GM18502 (cell line): ENCODE measurements around the gene NDUFA1.
"Not testable (repeated sequence)": the region's sequence is repeated elsewhere in the genome, so short reads cannot be mapped to it uniquely, and the experiment has no call there.

Source experiments
- ATAC-seq: cut with Tn5 transposase; IDR thresholded peaks from one replicate; pipeline ENCODE4 v1.9.1; 2021; ENCODE audit warnings: mild to moderate bottlenecking; ENCODE audit not compliant: unreplicated experiment, poor library complexity

NDUFA1 gene

GRCh38 chrX:119871599-119872395 lies at the start of gene NDUFA1, which contains the start of gene RNF113A:
Gene NDUFA1 (plus strand): TSS chrX:119871832. CDS start chrX:119871912, 80 bp downstream.
Gene RNF113A (minus strand): TSS chrX:119871733. CDS start chrX:119871613, 120 bp downstream.
- peak; percentile 90 for ATAC-seq

- not testable (repeated sequence) for ATAC-seq
Measured at GRCh38 chrX:119824221-119824620, 47.4 kb upstream of the NDUFA1 start.

- no peak for ATAC-seq
Measured at GRCh38 chrX:119826399-119826959, 45.2 kb upstream of the NDUFA1 start.

- no peak for ATAC-seq
Measured at GRCh38 chrX:119828446-119828845, 43.2 kb upstream of the NDUFA1 start.

GRCh38 chrX:119833905-119834304 lies 37.7 kb upstream of the NDUFA1 start:
- no peak for ATAC-seq

GRCh38 chrX:119852382-119853353 lies 19.0 kb upstream of the NDUFA1 start, which contains the start of gene UPF3B:
Gene UPF3B (minus strand): TSS chrX:119852963. CDS start chrX:119852928, 35 bp downstream.
- ATAC-seq = peak; percentile 95

GRCh38 chrX:119853444-119853843 lies 18.2 kb upstream of the NDUFA1 start:
- ATAC-seq = no peak

- ATAC-seq = peak; percentile 26
Measured at GRCh38 chrX:119870626-119871131, 953 bp upstream of the NDUFA1 start.

- peak; percentile 41 for ATAC-seq
Measured at GRCh38 chrX:119871245-119871598, 410 bp upstream of the NDUFA1 start.

GRCh38 chrX:119878740-119879139 lies 7.1 kb downstream of the NDUFA1 start:
- ATAC-seq = no peak

- ATAC-seq = no peak
Measured at GRCh38 chrX:119880076-119880475, 8.4 kb downstream of the NDUFA1 start.

GRCh38 chrX:119880552-119881437 lies 9.2 kb downstream of the NDUFA1 start:
- ATAC-seq = peak; percentile 90

- no peak for ATAC-seq
Measured at GRCh38 chrX:119885554-119886428, 14.2 kb downstream of the NDUFA1 start.

- ATAC-seq = peak; percentile 96
Measured at GRCh38 chrX:119887721-119888425, 16.2 kb downstream of the NDUFA1 start.

- ATAC-seq = not testable (repeated sequence)
Measured at GRCh38 chrX:119890626-119891025, 19.0 kb downstream of the NDUFA1 start.

GRCh38 chrX:119891961-119892692 lies 20.5 kb downstream of the NDUFA1 start:
- not testable (repeated sequence) for ATAC-seq

GRCh38 chrX:119895843-119896326 lies 24.3 kb downstream of the NDUFA1 start, which contains the start of gene AKAP14:
Gene AKAP14 (plus strand): TSS chrX:119895893. CDS start chrX:119903224, 7,331 bp downstream.
- no peak for ATAC-seq
